Fibroblast of villous mesenchyme (primary cell): ENCODE data around the gene C1orf159. TPM values are rescaled to one million over a fixed set of nuclear protein-coding genes. Genes with fewer than 3 reads are reported as not detected.

Source experiments
- DNase-seq: peaks from one replicate; pipeline ENCODE4 v3.0.0-alpha.2; 2010; ENCODE audit warnings: low read depth
- H3K4me3 ChIP-seq: 2 replicates; pipeline ENCODE4 v1.5.1; 2011; ENCODE audit warnings: low read depth, mild to moderate bottlenecking, low read length
- total RNA-seq: library from RNA; depleted of rRNA; stranded (reverse); fragments of >200 nt; gene quantifications from 2 replicates; pipeline ENCODE4 v1.2.3, GENCODE V29; 2012
- TF ChIP-seq, protein P1 (sequence below): IDR thresholded peaks from 2 replicates; pipeline ENCODE4 v1.5.1; 2012; ENCODE audit warnings: low read depth, mild to moderate bottlenecking, low read length; ENCODE audit not compliant: insufficient read depth

Gene C1orf159
- 6.5 and 7.1 TPM in 2 replicates for total RNA-seq

GRCh38 chr1:1115786-1116700 lies at the start of gene C1orf159:
Gene C1orf159 (minus strand): TSS chr1:1116089. CDS start chr1:1091543, 24,546 bp downstream.
- peak; percentile 98 for DNase-seq
- H3K4me3 ChIP-seq = peak within 1 kb of the TSS; percentile 74
- TF ChIP-seq, protein P1, sequence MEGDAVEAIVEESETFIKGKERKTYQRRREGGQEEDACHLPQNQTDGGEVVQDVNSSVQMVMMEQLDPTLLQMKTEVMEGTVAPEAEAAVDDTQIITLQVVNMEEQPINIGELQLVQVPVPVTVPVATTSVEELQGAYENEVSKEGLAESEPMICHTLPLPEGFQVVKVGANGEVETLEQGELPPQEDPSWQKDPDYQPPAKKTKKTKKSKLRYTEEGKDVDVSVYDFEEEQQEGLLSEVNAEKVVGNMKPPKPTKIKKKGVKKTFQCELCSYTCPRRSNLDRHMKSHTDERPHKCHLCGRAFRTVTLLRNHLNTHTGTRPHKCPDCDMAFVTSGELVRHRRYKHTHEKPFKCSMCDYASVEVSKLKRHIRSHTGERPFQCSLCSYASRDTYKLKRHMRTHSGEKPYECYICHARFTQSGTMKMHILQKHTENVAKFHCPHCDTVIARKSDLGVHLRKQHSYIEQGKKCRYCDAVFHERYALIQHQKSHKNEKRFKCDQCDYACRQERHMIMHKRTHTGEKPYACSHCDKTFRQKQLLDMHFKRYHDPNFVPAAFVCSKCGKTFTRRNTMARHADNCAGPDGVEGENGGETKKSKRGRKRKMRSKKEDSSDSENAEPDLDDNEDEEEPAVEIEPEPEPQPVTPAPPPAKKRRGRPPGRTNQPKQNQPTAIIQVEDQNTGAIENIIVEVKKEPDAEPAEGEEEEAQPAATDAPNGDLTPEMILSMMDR = no peak

GRCh38 chr1:1165485-1165884 lies 49.6 kb upstream of the C1orf159 start:
- TF ChIP-seq, protein P1 = no peak
- H3K4me3 ChIP-seq = no peak overlapping the region
- no peak for DNase-seq

GRCh38 chr1:1164701-1165451 lies 49.0 kb upstream of the C1orf159 start:
- DNase-seq = no peak

GRCh38 chr1:1164361-1164700 lies 48.4 kb upstream of the C1orf159 start:
- TF ChIP-seq, protein P1 = no peak
- no peak for DNase-seq
- H3K4me3 ChIP-seq = no peak overlapping the region

More at GRCh38 chr1:1164701-1165451, 49.0 kb upstream of the C1orf159 start:
- TF ChIP-seq, protein P1 = no peak
- no peak overlapping the region for H3K4me3 ChIP-seq

GRCh38 chr1:1163538-1164070 lies 47.7 kb upstream of the C1orf159 start:
- TF ChIP-seq, protein P1 = no peak
- no peak for DNase-seq
- no peak overlapping the region for H3K4me3 ChIP-seq

DNA sequence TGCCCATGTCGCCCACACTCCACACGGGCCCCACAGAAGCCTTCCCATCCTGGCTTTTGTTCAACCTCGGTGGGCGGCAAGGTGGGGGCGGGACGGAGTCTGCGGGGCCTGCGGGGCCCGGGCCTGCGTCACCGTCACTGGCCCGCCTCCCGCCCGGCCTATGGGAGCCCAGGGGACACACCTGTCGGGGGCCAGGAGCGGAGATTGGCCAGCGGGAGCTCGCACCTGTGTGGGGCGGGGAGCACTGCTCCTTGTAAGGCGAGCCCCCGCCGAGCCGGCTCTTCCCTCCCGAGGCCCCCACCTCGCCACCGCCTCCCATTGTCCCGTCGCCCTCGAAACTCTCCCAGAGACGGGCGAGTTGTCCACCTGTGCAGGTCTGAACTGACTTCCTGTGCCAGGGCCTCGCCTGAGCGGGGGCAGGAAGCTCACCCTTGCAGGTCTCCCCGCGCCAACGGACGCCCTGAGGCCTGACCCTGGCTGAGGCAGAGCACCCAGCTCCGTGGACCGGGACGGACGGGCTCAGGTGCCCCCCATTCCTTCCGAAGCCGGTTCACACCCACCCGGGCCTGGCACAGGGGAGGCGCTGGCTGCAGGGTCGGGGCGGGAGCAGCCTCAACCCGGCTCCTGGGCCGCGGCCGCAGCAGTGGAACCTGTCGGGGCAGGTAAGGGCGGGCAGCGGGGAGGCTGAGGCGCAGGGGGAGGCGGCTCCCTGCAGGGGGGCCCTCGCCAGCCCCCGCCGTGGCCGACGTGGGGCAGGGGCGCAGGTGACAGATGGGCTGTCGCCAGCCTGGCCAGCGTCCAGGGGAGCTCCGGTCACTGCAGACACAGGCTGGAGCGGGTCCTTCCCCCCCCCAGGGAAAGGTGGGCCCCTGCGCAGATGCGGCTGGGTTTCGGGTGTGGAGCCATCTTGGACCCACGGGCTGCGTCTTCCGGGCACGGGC lies 47.0 kb upstream of the C1orf159 start:
- TF ChIP-seq, protein P1 = no peak
- no peak overlapping the region for H3K4me3 ChIP-seq
- no peak for DNase-seq
